Left renal cortex interstitium (tissue), 4 donors: Measurements from ENCODE around the gene RAD1. TPM values are rescaled to one million over a fixed set of nuclear protein-coding genes. Genes with fewer than 3 reads are reported as not detected.

Source experiments
- DNase-seq, 4 donors: peaks; one replicate each; pipeline ENCODE4 v3.0.0-alpha.2; 2013; ENCODE audit warnings: low read depth in 4 of 4, low spot score in 2 of 4, missing footprints in 1 of 4
- polyA plus RNA-seq, 4 donors: library from polyadenylated mRNA; unstranded; fragments of 120-200 nt; gene quantifications; one replicate each; pipeline ENCODE4 v1.2.1, GENCODE V29; 2013; ENCODE audit not compliant: insufficient read length in 4 of 4

The RAD1 gene
- polyA plus RNA-seq, 4 donors, result 33.1 to 39.0 (median 34.4) TPM

GRCh38 chr5:34918025-34918424 lies 2.7 kb upstream of the RAD1 start:
- no peak for DNase-seq

- no peak for DNase-seq
Measured at GRCh38 chr5:34916518-34916917, 1.2 kb upstream of the RAD1 start.

GRCh38 chr5:34915856-34916192 lies 520 bp upstream of the RAD1 start:
- DNase-seq, result no peak

GRCh38 chr5:34914671-34915138 lies 599 bp downstream of the RAD1 start:
- DNase-seq, result no peak

- no peak for DNase-seq
Measured at GRCh38 chr5:34913072-34913471, 2.2 kb downstream of the RAD1 start.

GRCh38 chr5:34905564-34905963 lies 9.7 kb downstream of the RAD1 start:
- no peak for DNase-seq

- DNase-seq, result no peak
Measured at GRCh38 chr5:34903260-34903659, 12.0 kb downstream of the RAD1 start.

- DNase-seq, result no peak
Measured at GRCh38 chr5:34900652-34901051, 14.7 kb downstream of the RAD1 start.

- DNase-seq, result no peak
Measured at GRCh38 chr5:34899066-34899465, 16.2 kb downstream of the RAD1 start.

- peak in 3 of 4 donors; percentile 15 to 63 (median 45) for DNase-seq
Measured at GRCh38 chr5:34898258-34898895, 16.9 kb downstream of the RAD1 start.

GRCh38 chr5:34897646-34898045 lies 17.7 kb downstream of the RAD1 start:
- no peak for DNase-seq

GRCh38 chr5:34895641-34896419 lies 19.5 kb downstream of the RAD1 start:
- DNase-seq, result no peak

GRCh38 chr5:34894716-34895115 lies 20.6 kb downstream of the RAD1 start:
- no peak for DNase-seq

GRCh38 chr5:34892414-34892813 lies 22.9 kb downstream of the RAD1 start:
- no peak for DNase-seq

GRCh38 chr5:34891981-34892380 lies 23.3 kb downstream of the RAD1 start:
- no peak for DNase-seq

- DNase-seq, result no peak
Measured at GRCh38 chr5:34889394-34889793, 25.9 kb downstream of the RAD1 start.

GRCh38 chr5:34886392-34887119 lies 28.7 kb downstream of the RAD1 start:
- no peak for DNase-seq

- DNase-seq, result no peak
Measured at GRCh38 chr5:34881246-34881645, 34.1 kb downstream of the RAD1 start.

- DNase-seq, result no peak
Measured at GRCh38 chr5:34876275-34876674, 39.0 kb downstream of the RAD1 start.

- DNase-seq, result no peak
Measured at GRCh38 chr5:34870382-34870781, 44.9 kb downstream of the RAD1 start.

- DNase-seq, result no peak
Measured at GRCh38 chr5:34869256-34869655, 46.0 kb downstream of the RAD1 start.

GRCh38 chr5:34868791-34869190 lies 46.5 kb downstream of the RAD1 start:
- no peak for DNase-seq
